SK-N-SH (cell line): ENCODE results near the gene TBX15. TPM values are rescaled to one million over a fixed set of nuclear protein-coding genes. Genes with fewer than 3 reads are reported as not detected.
A peak's percentile ranks its signal among the peaks of the same experiment; 100 is the strongest.

ENCODE experiments used
- CTCF ChIA-PET: fragments of 300-600, 350-600 bp; formaldehyde crosslinking; extraction: SDS; loops from one replicate; lab custom pipeline; 2021; lab: Yijun Ruan, JAX
- POLR2A ChIA-PET: fragments of 350-600 bp; sonication (Branson Sonifier 250); formaldehyde crosslinking; extraction: SDS; loops from one replicate; lab custom pipeline; 2020; ENCODE audit warnings: antibody characterized with exemption, inconsistent platforms; lab: Yijun Ruan, JAX
- DNase-seq: peaks from one replicate; pipeline ENCODE4 v3.0.0; 2012
- H2AFZ ChIP-seq: fragments of 200-600 bp; sonication (generic); 2 replicates; pipeline ENCODE4 v1.8.1; 2016; ENCODE audit warnings: antibody characterized with exemption, mild to moderate bottlenecking, low read depth
- H3F3A ChIP-seq: fragments of 200-600 bp; sonication (generic); replicated peaks from 2 replicates; pipeline ENCODE3; 2016; ENCODE audit warnings: antibody characterized with exemption, mild to moderate bottlenecking; ENCODE audit not compliant: insufficient read depth
- H3K27ac ChIP-seq, 2 experiments: fragments of 200-500 bp in 1 of 2; fragments of 200-600 bp in 1 of 2; sonication (Bioruptor generic) in 1 of 2; sonication (generic), shearing (Covaris generic) in 1 of 2; 2 replicates each; pipeline versions ENCODE4 v1.5.1 to v1.6.1; 2014 to 2016; ENCODE audit warnings: low read depth in 2 of 2, inconsistent platforms in 1 of 2, low read length in 1 of 2, mild to moderate bottlenecking in 1 of 2, mixed read lengths in 1 of 2
- H3K27me3 ChIP-seq: fragments of 200-600 bp; sonication (generic), shearing (Covaris generic); 2 replicates; pipeline ENCODE4 v1.6.1; 2016; ENCODE audit warnings: mixed run types; ENCODE audit not compliant: insufficient read depth
- H3K36me3 ChIP-seq, 2 experiments: fragments of 200-500 bp in 1 of 2; fragments of 200-600 bp in 1 of 2; sonication (Bioruptor generic) in 1 of 2; sonication (generic) in 1 of 2; replicated peaks in 1 of 2; 2 replicates each; pipeline versions ENCODE3 to v1.5.1; 2014 to 2016; ENCODE audit warnings: low read length in 1 of 2, mild to moderate bottlenecking in 1 of 2; ENCODE audit not compliant: insufficient read depth in 2 of 2, control insufficient read depth in 1 of 2
- H3K4me1 ChIP-seq, 2 experiments: fragments of 200-500 bp in 1 of 2; fragments of 200-600 bp in 1 of 2; sonication (Bioruptor generic) in 1 of 2; sonication (generic), shearing (Covaris generic) in 1 of 2; 2 replicates each; pipeline versions ENCODE4 v1.5.1 to v1.6.1; 2014 to 2016; ENCODE audit warnings: low read depth in 1 of 2, low read length in 1 of 2, mixed run types in 1 of 2; ENCODE audit not compliant: insufficient read depth in 2 of 2, control insufficient read depth in 1 of 2
- H3K4me2 ChIP-seq: fragments of 200-600 bp; sonication (generic), shearing (Covaris generic); 2 replicates; pipeline ENCODE4 v1.6.1; 2017; ENCODE audit warnings: mixed run types
- H3K4me3 ChIP-seq, 2 experiments: fragments of 200-500 bp in 1 of 2; fragments of 200-600 bp in 1 of 2; sonication (Bioruptor generic) in 1 of 2; sonication (generic), shearing (Covaris generic) in 1 of 2; 2 replicates each; pipeline versions ENCODE4 v1.5.1 to v1.8.1; 2014 to 2016; ENCODE audit warnings: low read depth in 2 of 2, inconsistent platforms in 1 of 2, low read length in 1 of 2, mild to moderate bottlenecking in 1 of 2, mixed read lengths in 1 of 2, moderate library complexity in 1 of 2
- H3K79me2 ChIP-seq: fragments of 200-600 bp; sonication (generic); 2 replicates; pipeline ENCODE4 v1.8.1; 2017; ENCODE audit warnings: mild to moderate bottlenecking; ENCODE audit not compliant: insufficient read depth
- H3K9ac ChIP-seq: fragments of 200-600 bp; sonication (generic); 2 replicates; pipeline ENCODE4 v1.6.1; 2017; ENCODE audit warnings: mixed run types
- H3K9me2 ChIP-seq: fragments of 200-600 bp; sonication (generic); 2 replicates; pipeline ENCODE4 v1.6.1; 2017; ENCODE audit warnings: mixed run types
- H3K9me3 ChIP-seq: fragments of 200-600 bp; sonication (generic); 2 replicates; pipeline ENCODE4 v1.6.1; 2017; ENCODE audit warnings: mixed run types, mild to moderate bottlenecking, moderate library complexity
- H4K20me1 ChIP-seq: fragments of 200-600 bp; sonication (generic); 2 replicates; pipeline ENCODE4 v1.6.1; 2017; ENCODE audit warnings: mild to moderate bottlenecking, mixed run types; ENCODE audit not compliant: insufficient read depth
- CHD2 ChIP-seq: fragments of 150-350 bp; IDR thresholded peaks from 2 replicates; pipeline ENCODE4 v1.6.1; 2018; ENCODE audit warnings: low read length; ENCODE audit not compliant: partially characterized antibody
- ELF1 ChIP-seq: IDR thresholded peaks from 2 replicates; pipeline ENCODE4 v1.4.0; 2012
- EP300 ChIP-seq, 2 experiments: IDR thresholded peaks; 2 replicates each; pipeline versions ENCODE4 v1.4.0 to v1.6.1; 2012; ENCODE audit warnings: borderline replicate concordance in 1 of 2, low read depth in 1 of 2, low read length in 1 of 2
- EZH2phosphoT487 ChIP-seq: fragments of 200-600 bp; sonication (generic); IDR thresholded peaks from 2 replicates; pipeline ENCODE4 v1.6.1; 2017; ENCODE audit warnings: low read depth, mixed run types, mild to moderate bottlenecking, antibody characterized with exemption, moderate library complexity, borderline replicate concordance
- FOSL2 ChIP-seq: IDR thresholded peaks from 2 replicates; pipeline ENCODE4 v1.4.0; 2012; ENCODE audit warnings: low read depth, mild to moderate bottlenecking, moderate library complexity, borderline replicate concordance
- FOXJ3 ChIP-seq: sonication (generic); formaldehyde crosslinking; IDR thresholded peaks from 2 replicates; pipeline ENCODE4 v1.5.1; 2020; ENCODE audit warnings: mild to moderate bottlenecking, missing genetic modification reagents
- FOXM1 ChIP-seq: IDR thresholded peaks from 2 replicates; pipeline ENCODE4 v1.4.0; 2012; ENCODE audit warnings: low read depth, mild to moderate bottlenecking
- GATA2 ChIP-seq: sonication (generic); formaldehyde crosslinking; IDR thresholded peaks from 2 replicates; pipeline ENCODE4 v1.5.0; 2020; ENCODE audit warnings: mild to moderate bottlenecking, missing genetic modification reagents
- MAX ChIP-seq: IDR thresholded peaks from 2 replicates; pipeline ENCODE4 v1.4.0; 2012; ENCODE audit warnings: low read depth
- MEF2A ChIP-seq: IDR thresholded peaks from 2 replicates; pipeline ENCODE4 v1.4.0; 2012; ENCODE audit warnings: low read depth, borderline replicate concordance
- MXI1 ChIP-seq: IDR thresholded peaks from 2 replicates; pipeline ENCODE4 v1.6.1; 2012; ENCODE audit warnings: mild to moderate bottlenecking, low read depth, low read length, improper control_type of control experiment
- NFIC ChIP-seq: IDR thresholded peaks from 2 replicates; pipeline ENCODE4 v1.4.0; 2012; ENCODE audit warnings: borderline replicate concordance
- NRF1 ChIP-seq: IDR thresholded peaks from 2 replicates; pipeline ENCODE4 v1.6.1; 2012; ENCODE audit warnings: low read depth, mild to moderate bottlenecking, low read length
- RAD21 ChIP-seq: IDR thresholded peaks from 2 replicates; pipeline ENCODE4 v1.6.1; 2012; ENCODE audit warnings: mild to moderate bottlenecking, low read length
- RCOR1 ChIP-seq: fragments of 150-350 bp; IDR thresholded peaks from 2 replicates; pipeline ENCODE4 v1.6.1; 2017; ENCODE audit warnings: antibody characterized with exemption, low read length
- RFX5 ChIP-seq: IDR thresholded peaks from 2 replicates; pipeline ENCODE4 v1.6.1; 2012; ENCODE audit warnings: mild to moderate bottlenecking, improper control_type of control experiment, low read length
- SIN3A ChIP-seq: IDR thresholded peaks from 2 replicates; pipeline ENCODE4 v1.6.1; 2012; ENCODE audit warnings: low read depth, mild to moderate bottlenecking, low read length, moderate library complexity, borderline replicate concordance
- SMC3 ChIP-seq: IDR thresholded peaks from 2 replicates; pipeline ENCODE4 v1.6.1; 2012; ENCODE audit warnings: low read depth, low read length, improper control_type of control experiment
- TCF12 ChIP-seq: IDR thresholded peaks from 2 replicates; pipeline ENCODE4 v1.4.0; 2012
- TEAD4 ChIP-seq: IDR thresholded peaks from 2 replicates; pipeline ENCODE4 v1.4.0; 2012; ENCODE audit warnings: mild to moderate bottlenecking, borderline replicate concordance; ENCODE audit not compliant: insufficient read depth
- WGBS: methylation state at CpG from one replicate; pipeline ENCODE4 v1.1.6; 2017; ENCODE audit warnings: low lambda C conversion rate; 5-methylcytosine and 5-hydroxymethylcytosine counted together
- polyA plus RNA-seq, 3 experiments: library from polyadenylated mRNA; depleted of rRNA; stranded (reverse); fragments of >200 nt; gene quantifications; 2 replicates each; pipeline ENCODE4 v1.2.3, GENCODE V29; 2012
- TF ChIP-seq, protein P1 (sequence below): fragments of 150-350 bp; IDR thresholded peaks from 2 replicates; pipeline ENCODE4 v1.6.1; 2016; ENCODE audit warnings: mild to moderate bottlenecking, low read depth, low read length
- TF ChIP-seq, protein P2 (sequence below): IDR thresholded peaks from 2 replicates; pipeline ENCODE4 v1.4.0; 2012; ENCODE audit warnings: low read depth, borderline replicate concordance

TBX15 gene
- polyA plus RNA-seq, 1 of the 3 experiments (the other 2 are of a cell fraction): 0.02 TPM

DNA sequence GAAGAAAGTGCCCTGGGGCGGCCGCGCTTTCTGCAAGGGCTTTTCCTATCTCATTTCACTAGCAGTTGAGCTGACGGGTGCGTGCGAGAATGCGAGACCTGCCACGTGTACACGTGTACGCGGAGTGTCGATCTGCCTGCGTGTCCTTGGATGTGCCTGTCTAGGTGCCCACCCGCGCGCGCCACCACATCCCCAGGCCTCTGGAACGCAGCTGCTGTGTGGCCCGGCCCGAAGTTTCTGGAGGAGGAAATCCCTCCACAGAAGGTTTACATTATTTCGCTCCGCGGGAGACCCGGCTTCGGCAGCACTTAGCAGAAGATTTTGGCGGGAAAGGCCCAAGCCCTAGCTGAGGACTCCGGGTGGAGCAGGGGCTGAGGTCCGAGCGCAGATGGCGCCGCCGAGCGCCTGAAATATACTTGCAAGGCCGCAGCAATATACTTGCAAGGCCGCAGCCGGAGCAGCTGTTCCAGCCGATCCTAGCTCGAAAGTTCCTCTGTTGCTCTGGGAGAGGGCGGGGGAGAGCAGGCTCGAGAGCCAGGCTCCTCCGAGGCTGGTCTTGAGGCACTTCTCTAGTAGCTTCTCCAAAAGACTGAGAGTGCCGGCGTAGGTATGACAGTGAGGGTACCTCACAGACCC, 3.9 kb downstream of the TBX15 start:
- CTCF ChIA-PET: interaction anchor here (0.6 to 1.5 kb wide), 2 partner anchors 13 to 16 kb away, joined by 3 read pairs; no protein-coding TSS in a partner anchor
- 25% methylated on average over 22 of the region's 43 CpGs for WGBS
- no peaks in the 10 kb centered on the region for H3K9me3 ChIP-seq
- POLR2A ChIA-PET: no interaction called here
- peaks cover 98% of the 10 kb centered on the region for H3K27me3 ChIP-seq
- H2AFZ ChIP-seq: no peak overlapping the region
- H4K20me1 ChIP-seq: no peaks in the 10 kb centered on the region
- peak overlapping the region; percentile 47; the same call in 1 of the 2 replicates for H3K4me2 ChIP-seq
- H3K9me2 ChIP-seq: no peaks in the 10 kb centered on the region
- no peak for TF ChIP-seq ELF1
- no peak for TF ChIP-seq NRF1
- TF ChIP-seq MXI1: no peak
- no peak for TF ChIP-seq EP300 (IDR thresholded peaks at IDR 0.05; ENCODE audit: borderline replicate concordance in 1 of 2, low read depth in 1 of 2, low read length in 1 of 2)
- TF ChIP-seq FOXJ3 (CRISPR knock-in tag): no peak
- TF ChIP-seq TCF12: no peak
- no peak for TF ChIP-seq MEF2A
- no peak for TF ChIP-seq FOXM1
- no peak for TF ChIP-seq RAD21
- TF ChIP-seq, protein P1, sequence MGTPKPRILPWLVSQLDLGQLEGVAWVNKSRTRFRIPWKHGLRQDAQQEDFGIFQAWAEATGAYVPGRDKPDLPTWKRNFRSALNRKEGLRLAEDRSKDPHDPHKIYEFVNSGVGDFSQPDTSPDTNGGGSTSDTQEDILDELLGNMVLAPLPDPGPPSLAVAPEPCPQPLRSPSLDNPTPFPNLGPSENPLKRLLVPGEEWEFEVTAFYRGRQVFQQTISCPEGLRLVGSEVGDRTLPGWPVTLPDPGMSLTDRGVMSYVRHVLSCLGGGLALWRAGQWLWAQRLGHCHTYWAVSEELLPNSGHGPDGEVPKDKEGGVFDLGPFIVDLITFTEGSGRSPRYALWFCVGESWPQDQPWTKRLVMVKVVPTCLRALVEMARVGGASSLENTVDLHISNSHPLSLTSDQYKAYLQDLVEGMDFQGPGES: no peak
- no peak for TF ChIP-seq MAX
- TF ChIP-seq GATA2: no peak
- no peaks in the 10 kb centered on the region; a peak in 1 of 4 replicates for H3K4me1 ChIP-seq
- H3K27ac ChIP-seq: no peak overlapping the region
- peaks cover 6% of the 10 kb centered on the region for H3F3A ChIP-seq
- no peak overlapping the region for H3K9ac ChIP-seq
- no peaks in the 10 kb centered on the region for H3K79me2 ChIP-seq
- H3K36me3 ChIP-seq: no peaks in the 10 kb centered on the region
- no peak overlapping the region for H3K4me3 ChIP-seq
- DNase-seq: peak; percentile 32

DNA sequence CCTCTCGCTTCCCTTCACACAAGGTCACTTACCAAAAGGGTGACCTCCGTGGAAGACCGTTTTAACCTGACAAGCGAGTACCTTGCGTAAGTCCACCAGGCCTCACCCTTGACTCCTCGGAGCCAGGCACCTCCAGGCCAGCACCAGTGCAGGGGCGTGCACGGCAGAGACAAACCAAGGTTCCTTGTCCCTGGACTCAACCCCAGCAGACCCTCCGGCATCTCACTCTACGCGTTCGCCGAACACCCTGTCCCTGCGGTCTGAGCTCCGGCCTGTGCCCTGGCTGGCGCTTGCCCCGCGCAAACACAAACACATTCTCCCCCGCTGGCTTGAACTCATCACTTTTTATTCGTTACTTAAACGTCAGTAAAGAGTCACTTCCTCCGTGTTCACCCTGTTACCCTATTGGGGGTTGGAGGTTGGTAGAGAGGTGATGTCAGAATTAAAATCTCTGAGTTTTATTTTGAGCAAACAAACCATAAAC, 4.5 kb downstream of the TBX15 start:
- no peak overlapping the region for H3K4me3 ChIP-seq
- H3K36me3 ChIP-seq: no peaks in the 10 kb centered on the region
- H3K9me2 ChIP-seq: no peaks in the 10 kb centered on the region
- H3K9ac ChIP-seq: no peak overlapping the region
- 31% methylated on average over 14 of the region's 22 CpGs for WGBS
- no peaks in the 10 kb centered on the region for H4K20me1 ChIP-seq
- ChIA-PET CTCF (interaction anchor here (1.5 kb wide), 1 partner anchor 14 kb away, joined by 3 read pairs; no protein-coding TSS in a partner anchor), POLR2A (no interaction called here)
- no peak overlapping the region for H2AFZ ChIP-seq
- peaks cover 98% of the 10 kb centered on the region for H3K27me3 ChIP-seq
- H3K9me3 ChIP-seq: no peaks in the 10 kb centered on the region
- H3K4me2 ChIP-seq: no peak overlapping the region
- H3F3A ChIP-seq: peaks cover 6% of the 10 kb centered on the region
- peak; percentile 10 for DNase-seq
- H3K79me2 ChIP-seq: no peaks in the 10 kb centered on the region
- no peak overlapping the region for H3K27ac ChIP-seq
- H3K4me1 ChIP-seq: no peaks in the 10 kb centered on the region; a peak in 1 of 4 replicates
- no peak for TF ChIP-seq SIN3A
- no peak for TF ChIP-seq MXI1
- TF ChIP-seq, protein P2, sequence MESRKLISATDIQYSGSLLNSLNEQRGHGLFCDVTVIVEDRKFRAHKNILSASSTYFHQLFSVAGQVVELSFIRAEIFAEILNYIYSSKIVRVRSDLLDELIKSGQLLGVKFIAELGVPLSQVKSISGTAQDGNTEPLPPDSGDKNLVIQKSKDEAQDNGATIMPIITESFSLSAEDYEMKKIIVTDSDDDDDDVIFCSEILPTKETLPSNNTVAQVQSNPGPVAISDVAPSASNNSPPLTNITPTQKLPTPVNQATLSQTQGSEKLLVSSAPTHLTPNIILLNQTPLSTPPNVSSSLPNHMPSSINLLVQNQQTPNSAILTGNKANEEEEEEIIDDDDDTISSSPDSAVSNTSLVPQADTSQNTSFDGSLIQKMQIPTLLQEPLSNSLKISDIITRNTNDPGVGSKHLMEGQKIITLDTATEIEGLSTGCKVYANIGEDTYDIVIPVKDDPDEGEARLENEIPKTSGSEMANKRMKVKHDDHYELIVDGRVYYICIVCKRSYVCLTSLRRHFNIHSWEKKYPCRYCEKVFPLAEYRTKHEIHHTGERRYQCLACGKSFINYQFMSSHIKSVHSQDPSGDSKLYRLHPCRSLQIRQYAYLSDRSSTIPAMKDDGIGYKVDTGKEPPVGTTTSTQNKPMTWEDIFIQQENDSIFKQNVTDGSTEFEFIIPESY: no peak
- no peak for TF ChIP-seq RCOR1
- no peak for TF ChIP-seq TEAD4
- no peak for TF ChIP-seq RAD21
- TF ChIP-seq RFX5: no peak
- no peak for TF ChIP-seq SMC3
- TF ChIP-seq, protein P1: no peak
- no peak for TF ChIP-seq NFIC
- no peak for TF ChIP-seq EZH2phosphoT487
- TF ChIP-seq TCF12: no peak
- TF ChIP-seq FOXJ3 (CRISPR knock-in tag): no peak
- no peak for TF ChIP-seq CHD2
- TF ChIP-seq MEF2A: no peak
- TF ChIP-seq FOSL2: no peak
